HG03280 (cell line): ENCODE measurements around the gene TTLL4.

ENCODE experiments used
- ATAC-seq: cut with Tn5 transposase; IDR thresholded peaks from one replicate; pipeline ENCODE4 v1.9.1; 2021; ENCODE audit warnings: mild to moderate bottlenecking, moderate library complexity; ENCODE audit not compliant: unreplicated experiment

Gene TTLL4

GRCh38 chr2:218782528-218782844, 71.9 kb downstream of the TTLL4 start:
- no peak for ATAC-seq

DNA sequence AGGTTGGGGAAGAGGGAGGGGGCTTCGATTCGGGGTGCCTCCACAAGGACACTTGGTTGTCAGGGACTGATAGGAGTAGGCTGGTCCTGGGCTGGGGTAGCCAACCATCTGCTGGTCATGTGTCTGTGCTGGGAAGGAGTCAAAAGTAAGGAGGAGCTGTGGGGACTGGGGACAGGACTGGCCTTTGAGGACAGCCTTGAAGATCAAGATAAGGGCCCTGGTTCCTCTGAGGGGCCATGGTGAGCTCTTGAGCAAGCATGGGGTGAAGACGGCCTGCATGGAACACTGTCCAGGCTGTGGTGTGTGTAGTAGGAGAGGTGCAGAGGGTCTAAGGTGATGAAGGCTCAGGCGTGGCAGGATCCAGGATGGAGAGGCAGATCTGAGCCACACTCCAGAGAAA, 73.1 kb downstream of the TTLL4 start:
- ATAC-seq = no peak

DNA sequence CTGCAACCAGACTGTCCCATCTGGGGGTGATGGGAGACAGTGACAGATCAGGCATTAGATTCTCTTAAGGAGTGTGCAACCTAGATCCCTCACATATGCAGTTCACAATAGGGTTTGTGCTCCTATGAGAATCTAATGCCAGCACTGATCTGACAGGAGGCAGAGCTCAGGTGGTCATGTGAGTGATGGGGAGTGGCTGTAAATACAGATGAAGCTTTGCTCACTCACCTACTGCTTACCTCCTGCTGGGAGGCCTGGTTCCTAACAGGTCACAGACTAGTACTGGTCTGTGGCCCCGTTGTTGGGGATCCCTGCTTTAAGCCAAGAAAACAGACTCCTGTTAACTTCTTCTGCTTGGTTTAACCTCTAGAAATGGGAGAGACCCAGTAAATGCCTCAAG, 74.5 kb downstream of the TTLL4 start:
- ATAC-seq = no peak

DNA sequence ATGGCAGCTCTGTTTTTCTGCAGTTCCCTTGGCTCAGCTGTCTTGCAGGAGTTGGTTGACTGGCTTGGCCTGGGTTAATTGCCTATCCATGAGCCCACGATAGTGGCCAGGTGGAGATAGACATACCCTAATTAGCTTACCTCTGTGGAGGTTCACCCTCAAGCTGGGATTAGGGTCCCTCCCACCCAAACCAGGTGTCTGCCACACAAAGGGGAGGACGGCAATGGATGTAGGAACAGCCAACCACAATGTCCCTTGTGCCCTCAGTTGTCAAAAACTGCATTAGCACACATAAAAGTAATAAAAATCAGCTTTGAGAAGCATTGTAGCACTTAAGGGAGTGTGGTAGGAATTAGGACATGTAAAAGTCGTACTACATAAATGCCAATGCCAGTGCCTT, 75.5 kb downstream of the TTLL4 start:
- no peak for ATAC-seq

DNA sequence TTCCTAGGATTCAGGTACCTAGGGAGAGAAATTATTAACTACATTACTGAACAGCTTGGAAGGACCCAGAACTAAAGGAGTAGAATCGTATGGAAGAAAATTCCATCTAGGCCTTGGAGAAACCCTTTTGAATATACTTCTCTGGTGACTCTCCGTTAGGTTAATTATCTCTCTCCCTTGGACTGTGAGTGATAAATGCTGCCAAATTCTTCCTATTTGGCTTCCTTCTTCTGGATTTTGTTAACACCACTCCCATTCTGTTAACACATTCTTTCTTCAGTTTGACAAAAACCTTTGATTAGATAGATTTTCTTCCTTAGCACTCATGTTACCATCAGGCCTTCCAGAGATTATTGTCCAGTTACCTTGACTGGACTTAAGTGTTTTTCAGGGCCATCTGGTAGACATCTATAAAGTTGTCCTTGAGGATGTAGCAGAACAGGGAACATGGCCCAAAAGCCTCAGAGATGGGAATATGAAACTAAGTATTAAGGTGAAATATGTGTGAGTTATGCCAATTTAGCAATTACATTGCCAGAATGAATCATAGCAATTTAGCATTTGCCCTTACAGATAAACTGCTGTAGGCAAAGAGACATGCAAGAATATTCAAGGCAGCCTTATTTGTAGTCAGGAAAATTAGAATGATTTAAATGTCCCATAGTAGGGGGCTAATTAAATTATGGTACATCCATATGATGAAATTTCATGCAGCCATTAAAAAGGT, 78.1 kb downstream of the TTLL4 start:
- no peak for ATAC-seq

DNA sequence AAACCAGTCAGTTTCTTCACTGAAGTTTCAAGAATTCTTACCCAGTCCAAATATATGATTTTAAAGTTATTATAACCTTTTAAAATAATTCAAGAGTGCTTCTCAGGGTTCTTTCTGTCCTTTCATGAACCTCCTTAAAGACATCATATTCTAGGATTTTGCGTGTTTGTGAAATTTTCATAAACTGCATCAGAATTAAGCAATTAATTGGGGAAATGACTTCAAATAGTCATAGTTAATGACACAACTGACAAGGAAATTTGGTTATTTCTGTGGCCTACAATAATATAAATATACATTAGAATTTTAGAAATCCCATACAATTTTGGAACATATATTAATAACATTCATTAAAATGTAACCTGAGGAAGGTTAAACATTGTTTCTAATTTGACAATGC, 81.8 kb downstream of the TTLL4 start:
- ATAC-seq = no peak

GRCh38 chr2:218796691-218797090, 86.1 kb downstream of the TTLL4 start:
- no peak for ATAC-seq

DNA sequence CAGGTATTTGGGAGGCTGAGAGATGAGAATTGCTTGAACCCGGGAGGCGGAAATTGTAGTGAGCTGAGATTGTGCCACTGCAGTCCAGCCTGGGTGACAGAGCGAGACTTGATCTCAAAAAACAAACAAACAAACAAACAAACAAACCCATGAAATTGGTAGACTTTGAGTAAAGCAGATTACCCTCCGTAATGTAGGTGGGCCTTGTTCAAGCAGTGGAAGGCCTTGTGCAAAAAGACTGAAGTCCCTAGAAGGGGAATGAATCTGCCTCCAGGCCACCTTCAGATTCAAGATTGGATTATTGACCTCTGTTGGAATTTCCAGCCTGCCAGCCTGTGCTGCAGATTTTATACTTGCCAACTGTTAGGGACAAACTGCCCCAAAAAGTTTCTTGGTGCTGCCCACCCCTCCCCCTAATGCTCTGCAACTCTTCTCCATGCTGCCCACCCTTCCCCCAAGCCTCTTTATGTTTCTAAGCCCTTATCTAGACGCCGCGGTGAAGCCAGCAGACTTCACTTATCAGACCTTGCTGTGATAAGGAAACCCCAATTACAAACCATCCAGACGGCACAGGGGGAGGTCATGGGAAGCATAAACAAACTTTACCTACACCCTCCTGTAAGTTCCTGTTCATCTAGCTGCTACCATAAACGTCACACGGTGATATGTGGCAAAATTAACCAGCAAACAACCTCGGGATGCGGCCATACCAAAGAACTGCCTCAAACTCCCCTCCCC, 88.3 kb downstream of the TTLL4 start:
- ATAC-seq = no peak

DNA sequence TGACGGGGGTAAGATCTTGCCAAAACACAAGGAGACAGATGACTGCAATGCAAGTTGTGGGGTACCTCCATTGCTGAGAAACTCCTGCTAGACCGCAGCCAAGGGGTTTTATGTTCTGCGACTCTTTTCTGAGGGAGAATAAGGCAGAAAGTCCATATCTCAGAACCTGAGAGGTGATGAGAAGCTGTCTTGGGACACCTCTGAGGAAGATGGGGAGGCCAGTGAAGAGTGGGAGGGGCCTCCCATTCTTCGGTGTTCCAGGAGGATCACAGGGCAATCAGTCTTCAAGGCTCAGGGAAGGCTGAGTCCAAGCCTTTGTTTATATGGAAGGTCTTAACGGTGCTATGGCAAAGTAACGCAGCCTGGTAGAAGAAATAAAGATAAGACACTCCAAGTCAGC, 89.4 kb downstream of the TTLL4 start:
- no peak for ATAC-seq

GRCh38 chr2:218802386-218802994, 91.9 kb downstream of the TTLL4 start:
- ATAC-seq = no peak

DNA sequence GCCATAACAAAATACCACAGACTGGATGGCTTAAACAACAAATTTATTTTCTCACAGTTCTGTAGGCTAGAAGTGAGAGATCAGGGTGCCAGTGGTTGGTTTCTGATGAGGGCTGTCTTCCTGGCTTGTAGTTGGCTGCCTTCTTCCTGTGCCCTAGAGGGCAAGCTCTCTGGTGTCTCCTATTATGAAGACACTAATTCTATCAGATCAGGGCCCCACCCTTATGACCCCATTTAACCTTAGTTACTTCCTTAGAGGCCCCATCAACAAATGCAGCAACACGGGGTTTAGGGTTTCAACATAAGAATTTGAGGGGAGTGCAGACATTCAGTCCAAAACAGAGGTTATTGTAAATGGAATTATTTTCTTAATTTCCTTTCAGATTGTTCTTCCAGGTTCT, 94.2 kb downstream of the TTLL4 start:
- ATAC-seq = no peak
